ENCODE measurements around the gene NDUFB11.

Gene NDUFB11

GRCh38 chrX:47174376-47174775 lies 29.9 kb upstream of the NDUFB11 start:
- DNase-seq, result no peak

GRCh38 chrX:47172971-47173792 lies 28.7 kb upstream of the NDUFB11 start:
- peak; percentile 50 for DNase-seq

- DNase-seq, result no peak
These were observed 28.0 kb upstream of the NDUFB11 start for GRCh38 chrX:47172549-47172948.

- DNase-seq, result no peak
These were observed 27.5 kb upstream of the NDUFB11 start for GRCh38 chrX:47171996-47172395.

GRCh38 chrX:47170861-47171692 lies 26.6 kb upstream of the NDUFB11 start:
- DNase-seq, result no peak

- peak; percentile 54 for DNase-seq
These were observed 25.4 kb upstream of the NDUFB11 start for GRCh38 chrX:47169726-47170515.

GRCh38 chrX:47169273-47169672 lies 24.8 kb upstream of the NDUFB11 start:
- no peak for DNase-seq

GRCh38 chrX:47168495-47169073 lies 24.1 kb upstream of the NDUFB11 start:
- DNase-seq, result no peak

GRCh38 chrX:47166126-47166525 lies 21.6 kb upstream of the NDUFB11 start:
- DNase-seq, result peak; percentile 24

GRCh38 chrX:47164420-47164819 lies 19.9 kb upstream of the NDUFB11 start:
- DNase-seq, result no peak

- no peak for DNase-seq
These were observed 18.6 kb upstream of the NDUFB11 start for GRCh38 chrX:47162927-47163583.

- no peak for DNase-seq
These were observed 16.3 kb upstream of the NDUFB11 start for GRCh38 chrX:47160781-47161180.

GRCh38 chrX:47158781-47159180 lies 14.3 kb upstream of the NDUFB11 start:
- DNase-seq, result no peak

- DNase-seq, result no peak
These were observed 13.6 kb upstream of the NDUFB11 start for GRCh38 chrX:47158131-47158530.

- no peak for DNase-seq
These were observed 12.4 kb upstream of the NDUFB11 start for GRCh38 chrX:47156611-47157520.

GRCh38 chrX:47151435-47151834 lies 6.9 kb upstream of the NDUFB11 start:
- no peak for DNase-seq

- DNase-seq, result no peak
These were observed 4.4 kb upstream of the NDUFB11 start for GRCh38 chrX:47148946-47149345.

GRCh38 chrX:47146936-47147859 lies 2.7 kb upstream of the NDUFB11 start:
- DNase-seq, result no peak

- DNase-seq, result no peak
These were observed 1.8 kb upstream of the NDUFB11 start for GRCh38 chrX:47146121-47146935.
